Osteoblast (primary cell): Measurements from ENCODE around the gene TMPRSS7. TPM values are rescaled to one million over a fixed set of nuclear protein-coding genes. Genes with fewer than 3 reads are reported as not detected.

Experiments
- DNase-seq: peaks from one replicate; pipeline ENCODE4 v3.0.0; 2011; ENCODE audit warnings: low spot score, mixed read lengths; ENCODE audit not compliant: insufficient read length; ENCODE audit errors: missing footprints
- H2AFZ ChIP-seq: 2 replicates; pipeline ENCODE4 v1.6.0; 2011; ENCODE audit warnings: mild to moderate bottlenecking, low read length
- H3K27ac ChIP-seq: 2 replicates; pipeline ENCODE4 v1.5.1; 2011; ENCODE audit warnings: mild to moderate bottlenecking, low read depth, low read length, moderate library complexity
- H3K27me3 ChIP-seq: 2 replicates; pipeline ENCODE4 v1.6.0; 2012; ENCODE audit warnings: mild to moderate bottlenecking, control low read depth, inconsistent platforms, low read length, moderate library complexity; ENCODE audit not compliant: insufficient read depth
- H3K36me3 ChIP-seq: 2 replicates; pipeline ENCODE4 v1.5.1; 2011; ENCODE audit warnings: mild to moderate bottlenecking, low read length, control low read depth, moderate library complexity; ENCODE audit not compliant: insufficient read depth
- H3K4me1 ChIP-seq: 2 replicates; pipeline ENCODE4 v1.5.1; 2011; ENCODE audit warnings: mild to moderate bottlenecking, low read length, control low read depth, moderate library complexity; ENCODE audit not compliant: insufficient read depth
- H3K4me2 ChIP-seq: 2 replicates; pipeline ENCODE4 v1.6.0; 2011; ENCODE audit warnings: mild to moderate bottlenecking, low read length; ENCODE audit not compliant: insufficient read depth
- H3K4me3 ChIP-seq: fragments of 200-600 bp; sonication (generic); 3 replicates; pipeline ENCODE4 v1.5.1; 2012; ENCODE audit warnings: mild to moderate bottlenecking, low read length, inconsistent platforms; ENCODE audit not compliant: insufficient read depth
- H3K79me2 ChIP-seq: 2 replicates; pipeline ENCODE4 v1.6.0; 2012; ENCODE audit warnings: mild to moderate bottlenecking, low read length, control low read depth, inconsistent platforms; ENCODE audit not compliant: insufficient read depth
- H3K9me3 ChIP-seq: 2 replicates; pipeline ENCODE4 v1.5.1; 2011; ENCODE audit warnings: low read depth, low read length, control low read depth
- H4K20me1 ChIP-seq: 2 replicates; pipeline ENCODE4 v1.6.0; 2012; ENCODE audit warnings: mild to moderate bottlenecking, low read length, control low read depth; ENCODE audit not compliant: insufficient read depth
- total RNA-seq: library from RNA; depleted of rRNA; stranded (reverse); fragments of >200 nt; gene quantifications from 2 replicates; pipeline ENCODE4 v1.2.3, GENCODE V29; 2012
- TF ChIP-seq, protein P1 (sequence below): IDR thresholded peaks from 2 replicates; pipeline ENCODE4 v1.5.1; 2011; ENCODE audit warnings: mild to moderate bottlenecking, low read depth, low read length, moderate library complexity; ENCODE audit errors: extremely low read depth

TMPRSS7 gene
- total RNA-seq, 1 donor, result not detected

GRCh38 chr3:112000367-112000771 lies 34.2 kb upstream of the TMPRSS7 start:
- Histone ChIP-seq H3K36me3 (no peaks in the 10 kb centered on the region), H3K4me3 (no peak overlapping the region), H2AFZ (no peak overlapping the region), H4K20me1 (no peaks in the 10 kb centered on the region), H3K9me3 (no peaks in the 10 kb centered on the region), H3K4me2 (no peak overlapping the region), H3K27ac (no peak overlapping the region), H3K4me1 (peaks cover 22% of the 10 kb centered on the region), H3K79me2 (no peaks in the 10 kb centered on the region), H3K27me3 (no peaks in the 10 kb centered on the region)
- DNase-seq, result no peak
- TF ChIP-seq, protein P1, sequence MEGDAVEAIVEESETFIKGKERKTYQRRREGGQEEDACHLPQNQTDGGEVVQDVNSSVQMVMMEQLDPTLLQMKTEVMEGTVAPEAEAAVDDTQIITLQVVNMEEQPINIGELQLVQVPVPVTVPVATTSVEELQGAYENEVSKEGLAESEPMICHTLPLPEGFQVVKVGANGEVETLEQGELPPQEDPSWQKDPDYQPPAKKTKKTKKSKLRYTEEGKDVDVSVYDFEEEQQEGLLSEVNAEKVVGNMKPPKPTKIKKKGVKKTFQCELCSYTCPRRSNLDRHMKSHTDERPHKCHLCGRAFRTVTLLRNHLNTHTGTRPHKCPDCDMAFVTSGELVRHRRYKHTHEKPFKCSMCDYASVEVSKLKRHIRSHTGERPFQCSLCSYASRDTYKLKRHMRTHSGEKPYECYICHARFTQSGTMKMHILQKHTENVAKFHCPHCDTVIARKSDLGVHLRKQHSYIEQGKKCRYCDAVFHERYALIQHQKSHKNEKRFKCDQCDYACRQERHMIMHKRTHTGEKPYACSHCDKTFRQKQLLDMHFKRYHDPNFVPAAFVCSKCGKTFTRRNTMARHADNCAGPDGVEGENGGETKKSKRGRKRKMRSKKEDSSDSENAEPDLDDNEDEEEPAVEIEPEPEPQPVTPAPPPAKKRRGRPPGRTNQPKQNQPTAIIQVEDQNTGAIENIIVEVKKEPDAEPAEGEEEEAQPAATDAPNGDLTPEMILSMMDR, result no peak

- Histone ChIP-seq H3K36me3 (no peaks in the 10 kb centered on the region), H3K4me1 (peaks cover 22% of the 10 kb centered on the region), H3K27me3 (no peaks in the 10 kb centered on the region), H3K4me2 (no peak overlapping the region), H3K9me3 (no peaks in the 10 kb centered on the region), H3K4me3 (no peak overlapping the region), H2AFZ (no peak overlapping the region), H3K79me2 (no peaks in the 10 kb centered on the region), H3K27ac (no peak overlapping the region), H4K20me1 (no peaks in the 10 kb centered on the region)
- TF ChIP-seq, protein P1, result no peak
- no peak for DNase-seq
Measured at GRCh38 chr3:112000966-112001365, 33.6 kb upstream of the TMPRSS7 start.

GRCh38 chr3:112001526-112001925 lies 33.0 kb upstream of the TMPRSS7 start:
- DNase-seq, result no peak
- Histone ChIP-seq H3K4me1 (peaks cover 22% of the 10 kb centered on the region), H4K20me1 (no peaks in the 10 kb centered on the region), H3K9me3 (no peaks in the 10 kb centered on the region), H3K27me3 (no peaks in the 10 kb centered on the region), H3K36me3 (no peaks in the 10 kb centered on the region), H3K4me2 (no peak overlapping the region), H3K27ac (no peak overlapping the region), H3K79me2 (no peaks in the 10 kb centered on the region), H3K4me3 (no peak overlapping the region), H2AFZ (no peak overlapping the region)
- TF ChIP-seq, protein P1, result no peak

DNA sequence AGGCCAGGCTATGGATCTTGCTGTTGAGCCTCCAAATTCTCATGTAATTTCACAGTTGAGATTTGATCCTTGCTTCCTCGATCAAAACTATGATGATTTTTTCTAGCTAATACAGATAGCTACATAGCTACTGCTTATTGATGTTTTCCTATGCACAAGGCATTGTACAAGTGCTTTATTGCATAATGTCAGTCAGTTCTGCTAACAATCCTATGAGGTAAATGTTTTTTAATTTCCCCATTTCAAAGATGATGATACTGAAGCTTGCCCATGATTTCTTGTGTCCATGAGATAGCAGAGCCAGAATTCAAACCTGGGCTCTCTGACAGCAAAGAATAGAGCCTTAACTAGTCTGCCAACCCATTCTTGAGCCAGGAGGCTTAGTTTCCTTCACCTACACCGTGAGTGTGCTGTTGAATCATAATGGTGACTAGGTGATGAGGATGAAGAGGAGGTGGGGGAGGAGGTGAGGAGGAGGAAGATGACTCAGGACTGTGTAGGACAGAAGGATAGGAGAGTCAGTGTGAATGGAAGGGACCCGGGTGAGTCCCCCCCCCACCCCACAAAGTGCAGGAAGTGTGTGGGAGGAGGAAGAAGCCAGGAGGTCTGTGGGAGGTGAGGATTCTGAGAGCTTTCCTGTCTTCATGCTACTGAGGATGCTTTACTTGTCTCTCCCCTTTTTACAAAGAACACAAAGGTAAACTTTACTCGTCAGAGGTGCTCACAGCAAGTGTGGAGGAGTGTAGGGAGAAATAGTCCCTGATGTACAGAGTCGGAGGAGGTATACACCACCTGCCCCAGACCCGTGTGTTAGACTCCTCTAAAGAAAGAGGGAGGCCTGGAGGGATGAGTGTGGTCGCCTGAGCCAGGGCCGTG lies 32.2 kb upstream of the TMPRSS7 start:
- no peaks in the 10 kb centered on the region for H3K36me3 ChIP-seq
- H3K9me3 ChIP-seq, result no peaks in the 10 kb centered on the region
- no peak overlapping the region for H3K4me3 ChIP-seq
- H3K4me1 ChIP-seq, result peaks cover 23% of the 10 kb centered on the region
- H2AFZ ChIP-seq, result no peak overlapping the region
- H3K27ac ChIP-seq, result no peak overlapping the region
- no peaks in the 10 kb centered on the region for H4K20me1 ChIP-seq
- peak overlapping the region; percentile 31 for H3K4me2 ChIP-seq
- H3K79me2 ChIP-seq, result no peaks in the 10 kb centered on the region
- no peaks in the 10 kb centered on the region for H3K27me3 ChIP-seq
- DNase-seq, result peak; percentile 58
- TF ChIP-seq, protein P1, result no peak
